H1 (cell line): ENCODE data around the gene IRF8. TPM values are rescaled to one million over a fixed set of nuclear protein-coding genes. Genes with fewer than 3 reads are reported as not detected.

ENCODE experiments used
- ASH2L ChIP-seq: fragments of 200-600, 300-600 bp; sonication (generic); IDR thresholded peaks from one replicate; pipeline ENCODE4 v1.7.1; 2017; ENCODE audit warnings: low read length
- CHD1 ChIP-seq: IDR thresholded peaks from 2 replicates; pipeline ENCODE4 v1.6.1; 2012; ENCODE audit warnings: low read depth, low read length, improper control_type of control experiment
- JUND ChIP-seq: IDR thresholded peaks from 2 replicates; pipeline ENCODE4 v1.6.1; 2011; ENCODE audit warnings: mild to moderate bottlenecking, improper control_type of control experiment, low read length
- POLR2AphosphoS5 ChIP-seq: IDR thresholded peaks from 2 replicates; pipeline ENCODE4 v1.6.1; 2011; ENCODE audit warnings: low read depth, low read length
- polyA plus RNA-seq, 7 experiments: library from polyadenylated mRNA; depleted of rRNA in 3 of 7; stranded (reverse) in 5 of 7; unstranded in 2 of 7; fragments of >200 nt in 5 of 7; fragments of 200-250 nt in 2 of 7; gene quantifications; 1 replicate in 5 of 7; 2 replicates in 1 of 7; 4 replicates in 1 of 7; pipeline versions ENCODE4 v1.2.1 to v1.2.3, GENCODE V29; 2011 to 2013; ENCODE audit warnings: missing spikeins in 2 of 7, mixed read lengths in 2 of 7
- total RNA-seq: library from RNA; stranded (reverse); fragmentation: NEBNext Ultra II Directional; extraction: Animal tissue kit (Norgen Biotek cat#: 25700); gene quantifications from 2 replicates; pipeline ENCODE4 v1.2.1, GENCODE V29; 2021
- TF ChIP-seq, protein P1 (sequence below): fragments of 300-600 bp; sonication (generic); IDR thresholded peaks from 2 replicates; pipeline ENCODE4 v1.7.1; 2012; ENCODE audit warnings: low read length, moderate library complexity, mild to moderate bottlenecking, inconsistent platforms; ENCODE audit not compliant: insufficient replicate concordance
- TF ChIP-seq, protein P2 (sequence below): IDR thresholded peaks from 2 replicates; pipeline ENCODE4 v1.6.1; 2012; ENCODE audit warnings: inconsistent platforms
- TF ChIP-seq, protein P3 (sequence below): IDR thresholded peaks from 2 replicates; pipeline ENCODE4 v1.6.1; 2012; ENCODE audit warnings: low read length, inconsistent platforms
- TF ChIP-seq, protein P4 (sequence below): IDR thresholded peaks from 2 replicates; pipeline ENCODE4 v1.6.1; 2011; ENCODE audit warnings: low read length, improper control_type of control experiment

The IRF8 gene
- total and polyA plus RNA-seq, 2 of the 8 experiments (the other 6 are each of a cell fraction or from before 2014, with no cell fraction given), result 0.35 to 2.0 TPM

DNA sequence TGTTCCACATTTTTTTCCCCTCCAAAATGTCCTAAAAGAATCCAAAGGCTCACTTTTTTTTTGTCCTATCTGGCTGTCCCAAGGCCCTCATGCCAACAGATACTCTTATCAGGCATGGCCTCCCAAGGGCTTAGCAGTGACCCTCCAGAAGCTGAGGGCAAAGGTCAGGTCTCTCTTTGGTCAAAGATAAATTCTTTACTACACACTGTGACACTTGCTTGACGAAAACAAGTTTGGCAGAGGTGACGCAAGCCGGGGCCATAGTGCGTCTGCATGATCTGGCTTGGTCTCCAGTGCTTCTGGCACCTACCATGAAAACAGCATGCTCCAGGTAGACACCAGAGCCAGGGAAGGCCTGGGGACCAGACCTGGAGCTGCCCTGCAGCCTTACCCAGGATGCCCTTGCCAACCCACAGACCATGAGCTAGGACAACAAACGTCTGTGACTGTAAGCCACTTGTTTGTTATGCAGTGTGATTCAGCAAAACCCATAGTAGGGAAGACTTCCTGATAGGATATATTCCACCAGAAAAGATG, 48.5 kb upstream of the IRF8 start (continued):
- TF ChIP-seq, protein P1, sequence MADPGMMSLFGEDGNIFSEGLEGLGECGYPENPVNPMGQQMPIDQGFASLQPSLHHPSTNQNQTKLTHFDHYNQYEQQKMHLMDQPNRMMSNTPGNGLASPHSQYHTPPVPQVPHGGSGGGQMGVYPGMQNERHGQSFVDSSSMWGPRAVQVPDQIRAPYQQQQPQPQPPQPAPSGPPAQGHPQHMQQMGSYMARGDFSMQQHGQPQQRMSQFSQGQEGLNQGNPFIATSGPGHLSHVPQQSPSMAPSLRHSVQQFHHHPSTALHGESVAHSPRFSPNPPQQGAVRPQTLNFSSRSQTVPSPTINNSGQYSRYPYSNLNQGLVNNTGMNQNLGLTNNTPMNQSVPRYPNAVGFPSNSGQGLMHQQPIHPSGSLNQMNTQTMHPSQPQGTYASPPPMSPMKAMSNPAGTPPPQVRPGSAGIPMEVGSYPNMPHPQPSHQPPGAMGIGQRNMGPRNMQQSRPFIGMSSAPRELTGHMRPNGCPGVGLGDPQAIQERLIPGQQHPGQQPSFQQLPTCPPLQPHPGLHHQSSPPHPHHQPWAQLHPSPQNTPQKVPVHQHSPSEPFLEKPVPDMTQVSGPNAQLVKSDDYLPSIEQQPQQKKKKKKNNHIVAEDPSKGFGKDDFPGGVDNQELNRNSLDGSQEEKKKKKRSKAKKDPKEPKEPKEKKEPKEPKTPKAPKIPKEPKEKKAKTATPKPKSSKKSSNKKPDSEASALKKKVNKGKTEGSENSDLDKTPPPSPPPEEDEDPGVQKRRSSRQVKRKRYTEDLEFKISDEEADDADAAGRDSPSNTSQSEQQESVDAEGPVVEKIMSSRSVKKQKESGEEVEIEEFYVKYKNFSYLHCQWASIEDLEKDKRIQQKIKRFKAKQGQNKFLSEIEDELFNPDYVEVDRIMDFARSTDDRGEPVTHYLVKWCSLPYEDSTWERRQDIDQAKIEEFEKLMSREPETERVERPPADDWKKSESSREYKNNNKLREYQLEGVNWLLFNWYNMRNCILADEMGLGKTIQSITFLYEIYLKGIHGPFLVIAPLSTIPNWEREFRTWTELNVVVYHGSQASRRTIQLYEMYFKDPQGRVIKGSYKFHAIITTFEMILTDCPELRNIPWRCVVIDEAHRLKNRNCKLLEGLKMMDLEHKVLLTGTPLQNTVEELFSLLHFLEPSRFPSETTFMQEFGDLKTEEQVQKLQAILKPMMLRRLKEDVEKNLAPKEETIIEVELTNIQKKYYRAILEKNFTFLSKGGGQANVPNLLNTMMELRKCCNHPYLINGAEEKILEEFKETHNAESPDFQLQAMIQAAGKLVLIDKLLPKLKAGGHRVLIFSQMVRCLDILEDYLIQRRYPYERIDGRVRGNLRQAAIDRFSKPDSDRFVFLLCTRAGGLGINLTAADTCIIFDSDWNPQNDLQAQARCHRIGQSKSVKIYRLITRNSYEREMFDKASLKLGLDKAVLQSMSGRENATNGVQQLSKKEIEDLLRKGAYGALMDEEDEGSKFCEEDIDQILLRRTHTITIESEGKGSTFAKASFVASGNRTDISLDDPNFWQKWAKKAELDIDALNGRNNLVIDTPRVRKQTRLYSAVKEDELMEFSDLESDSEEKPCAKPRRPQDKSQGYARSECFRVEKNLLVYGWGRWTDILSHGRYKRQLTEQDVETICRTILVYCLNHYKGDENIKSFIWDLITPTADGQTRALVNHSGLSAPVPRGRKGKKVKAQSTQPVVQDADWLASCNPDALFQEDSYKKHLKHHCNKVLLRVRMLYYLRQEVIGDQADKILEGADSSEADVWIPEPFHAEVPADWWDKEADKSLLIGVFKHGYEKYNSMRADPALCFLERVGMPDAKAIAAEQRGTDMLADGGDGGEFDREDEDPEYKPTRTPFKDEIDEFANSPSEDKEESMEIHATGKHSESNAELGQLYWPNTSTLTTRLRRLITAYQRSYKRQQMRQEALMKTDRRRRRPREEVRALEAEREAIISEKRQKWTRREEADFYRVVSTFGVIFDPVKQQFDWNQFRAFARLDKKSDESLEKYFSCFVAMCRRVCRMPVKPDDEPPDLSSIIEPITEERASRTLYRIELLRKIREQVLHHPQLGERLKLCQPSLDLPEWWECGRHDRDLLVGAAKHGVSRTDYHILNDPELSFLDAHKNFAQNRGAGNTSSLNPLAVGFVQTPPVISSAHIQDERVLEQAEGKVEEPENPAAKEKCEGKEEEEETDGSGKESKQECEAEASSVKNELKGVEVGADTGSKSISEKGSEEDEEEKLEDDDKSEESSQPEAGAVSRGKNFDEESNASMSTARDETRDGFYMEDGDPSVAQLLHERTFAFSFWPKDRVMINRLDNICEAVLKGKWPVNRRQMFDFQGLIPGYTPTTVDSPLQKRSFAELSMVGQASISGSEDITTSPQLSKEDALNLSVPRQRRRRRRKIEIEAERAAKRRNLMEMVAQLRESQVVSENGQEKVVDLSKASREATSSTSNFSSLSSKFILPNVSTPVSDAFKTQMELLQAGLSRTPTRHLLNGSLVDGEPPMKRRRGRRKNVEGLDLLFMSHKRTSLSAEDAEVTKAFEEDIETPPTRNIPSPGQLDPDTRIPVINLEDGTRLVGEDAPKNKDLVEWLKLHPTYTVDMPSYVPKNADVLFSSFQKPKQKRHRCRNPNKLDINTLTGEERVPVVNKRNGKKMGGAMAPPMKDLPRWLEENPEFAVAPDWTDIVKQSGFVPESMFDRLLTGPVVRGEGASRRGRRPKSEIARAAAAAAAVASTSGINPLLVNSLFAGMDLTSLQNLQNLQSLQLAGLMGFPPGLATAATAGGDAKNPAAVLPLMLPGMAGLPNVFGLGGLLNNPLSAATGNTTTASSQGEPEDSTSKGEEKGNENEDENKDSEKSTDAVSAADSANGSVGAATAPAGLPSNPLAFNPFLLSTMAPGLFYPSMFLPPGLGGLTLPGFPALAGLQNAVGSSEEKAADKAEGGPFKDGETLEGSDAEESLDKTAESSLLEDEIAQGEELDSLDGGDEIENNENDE, result no peak
- TF ChIP-seq JUND (no peak), ASH2L (no peak), CHD1 (no peak), POLR2AphosphoS5 (no peak)
- TF ChIP-seq, protein P2, sequence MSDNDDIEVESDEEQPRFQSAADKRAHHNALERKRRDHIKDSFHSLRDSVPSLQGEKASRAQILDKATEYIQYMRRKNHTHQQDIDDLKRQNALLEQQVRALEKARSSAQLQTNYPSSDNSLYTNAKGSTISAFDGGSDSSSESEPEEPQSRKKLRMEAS, result no peak
- TF ChIP-seq, protein P3, sequence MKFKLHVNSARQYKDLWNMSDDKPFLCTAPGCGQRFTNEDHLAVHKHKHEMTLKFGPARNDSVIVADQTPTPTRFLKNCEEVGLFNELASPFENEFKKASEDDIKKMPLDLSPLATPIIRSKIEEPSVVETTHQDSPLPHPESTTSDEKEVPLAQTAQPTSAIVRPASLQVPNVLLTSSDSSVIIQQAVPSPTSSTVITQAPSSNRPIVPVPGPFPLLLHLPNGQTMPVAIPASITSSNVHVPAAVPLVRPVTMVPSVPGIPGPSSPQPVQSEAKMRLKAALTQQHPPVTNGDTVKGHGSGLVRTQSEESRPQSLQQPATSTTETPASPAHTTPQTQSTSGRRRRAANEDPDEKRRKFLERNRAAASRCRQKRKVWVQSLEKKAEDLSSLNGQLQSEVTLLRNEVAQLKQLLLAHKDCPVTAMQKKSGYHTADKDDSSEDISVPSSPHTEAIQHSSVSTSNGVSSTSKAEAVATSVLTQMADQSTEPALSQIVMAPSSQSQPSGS, result no peak
- TF ChIP-seq, protein P4, sequence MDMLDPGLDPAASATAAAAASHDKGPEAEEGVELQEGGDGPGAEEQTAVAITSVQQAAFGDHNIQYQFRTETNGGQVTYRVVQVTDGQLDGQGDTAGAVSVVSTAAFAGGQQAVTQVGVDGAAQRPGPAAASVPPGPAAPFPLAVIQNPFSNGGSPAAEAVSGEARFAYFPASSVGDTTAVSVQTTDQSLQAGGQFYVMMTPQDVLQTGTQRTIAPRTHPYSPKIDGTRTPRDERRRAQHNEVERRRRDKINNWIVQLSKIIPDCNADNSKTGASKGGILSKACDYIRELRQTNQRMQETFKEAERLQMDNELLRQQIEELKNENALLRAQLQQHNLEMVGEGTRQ, result no peak
